IMR-90 (cell line): ENCODE results near the gene ELMO1. TPM values are rescaled to one million over a fixed set of nuclear protein-coding genes. Genes with fewer than 3 reads are reported as not detected.

Source experiments
- ATAC-seq: fragments of 200-7000 bp; cut with Tn5 transposase; 2 replicates; pipeline ENCODE4 v1.9.1; 2020; ENCODE audit warnings: low read depth, mild to moderate bottlenecking, moderate library complexity
- BruUV-seq: library from RNA; stranded (reverse); fragments of 400-500 nt; replicated peaks from 2 replicates; lab custom pipeline; 2021; lab: Mats Ljungman, UMichigan
- CTCF ChIA-PET: fragments of 300-600 bp; formaldehyde crosslinking; extraction: SDS; loops from one replicate; lab custom pipeline; 2021; ENCODE audit warnings: antibody characterized with exemption; lab: Yijun Ruan, JAX
- POLR2A ChIA-PET: fragments of 300-600 bp; sonication (Branson Sonifier 250); formaldehyde crosslinking; loops from one replicate; lab custom pipeline; 2022; ENCODE audit warnings: antibody characterized with exemption; ENCODE audit not compliant: unreplicated experiment; lab: Charles Lee
- DNase-seq: peaks from one replicate; pipeline ENCODE4 v3.0.0; 2013
- H2AFZ ChIP-seq: replicated peaks from 2 replicates; pipeline ENCODE3; 2013; ENCODE audit warnings: low read length, mild to moderate bottlenecking; ENCODE audit not compliant: poor library complexity
- H2AK5ac ChIP-seq: 2 replicates; pipeline ENCODE4 v1.6.1; 2013; ENCODE audit warnings: low read depth, low read length, inconsistent platforms
- H2AK9ac ChIP-seq: replicated peaks from 2 replicates; pipeline ENCODE3; 2013; ENCODE audit warnings: mild to moderate bottlenecking, low read depth, low read length, moderate library complexity; ENCODE audit not compliant: poor library complexity
- H2BK120ac ChIP-seq: 2 replicates; pipeline ENCODE4 v1.6.1; 2013; ENCODE audit warnings: low read depth, low read length, inconsistent platforms
- H2BK15ac ChIP-seq: 3 replicates; pipeline ENCODE4 v1.6.1; 2013; ENCODE audit warnings: low read depth, low read length, inconsistent platforms
- H2BK20ac ChIP-seq: 2 replicates; pipeline ENCODE4 v1.6.1; 2013; ENCODE audit warnings: low read depth, mild to moderate bottlenecking, inconsistent platforms, low read length, moderate library complexity
- H2BK5ac ChIP-seq: 2 replicates; pipeline ENCODE4 v1.6.1; 2013; ENCODE audit warnings: mild to moderate bottlenecking, low read depth, low read length, inconsistent platforms; ENCODE audit not compliant: poor library complexity, severe bottlenecking
- H3K14ac ChIP-seq: replicated peaks from 2 replicates; pipeline ENCODE4 v1.6.1; 2013; ENCODE audit warnings: low read depth, low read length, inconsistent platforms
- H3K18ac ChIP-seq: 2 replicates; pipeline ENCODE4 v1.6.1; 2013; ENCODE audit warnings: low read depth, low read length, control low read depth
- H3K23ac ChIP-seq: 2 replicates; pipeline ENCODE4 v1.6.1; 2013; ENCODE audit warnings: low read depth, low read length, inconsistent platforms
- H3K27ac ChIP-seq: 2 replicates; pipeline ENCODE4 v1.5.1; 2013; ENCODE audit warnings: mild to moderate bottlenecking, control low read depth, low read length; ENCODE audit not compliant: insufficient read depth
- H3K27me3 ChIP-seq: 2 replicates; pipeline ENCODE4 v1.6.1; 2013; ENCODE audit warnings: low read length; ENCODE audit not compliant: control insufficient read depth, insufficient read depth
- H3K36me3 ChIP-seq: 2 replicates; pipeline ENCODE4 v1.6.1; 2013; ENCODE audit warnings: low read length, mixed read lengths; ENCODE audit not compliant: control insufficient read depth, insufficient read depth
- H3K4ac ChIP-seq: 2 replicates; pipeline ENCODE4 v1.6.1; 2013; ENCODE audit warnings: low read depth, low read length, inconsistent platforms
- H3K4me1 ChIP-seq: 2 replicates; pipeline ENCODE4 v1.6.1; 2013; ENCODE audit warnings: low read length, mixed read lengths; ENCODE audit not compliant: control insufficient read depth, insufficient read depth
- H3K4me2 ChIP-seq: 2 replicates; pipeline ENCODE4 v1.6.1; 2013; ENCODE audit warnings: low read depth, mild to moderate bottlenecking, control low read depth, low read length, moderate library complexity
- H3K4me3 ChIP-seq: 2 replicates; pipeline ENCODE4 v1.5.1; 2013; ENCODE audit warnings: low read depth, mild to moderate bottlenecking, control low read depth, low read length, moderate library complexity; ENCODE audit not compliant: insufficient read depth
- H3K56ac ChIP-seq: 2 replicates; pipeline ENCODE4 v1.6.1; 2013; ENCODE audit warnings: low read length, inconsistent platforms; ENCODE audit not compliant: insufficient read depth; ENCODE audit errors: extremely low read depth
- H3K79me1 ChIP-seq, 2 experiments: 2 replicates each; pipeline ENCODE4 v1.6.1; 2013; ENCODE audit warnings: low read length in 2 of 2, inconsistent platforms in 1 of 2, low read depth in 1 of 2
- H3K9ac ChIP-seq: 2 replicates; pipeline ENCODE4 v1.6.1; 2013; ENCODE audit warnings: low read depth, low read length, control low read depth
- H3K9me1 ChIP-seq: 2 replicates; pipeline ENCODE4 v1.6.1; 2013; ENCODE audit warnings: low read length, inconsistent platforms; ENCODE audit not compliant: insufficient read depth
- H3K9me3 ChIP-seq: 2 replicates; pipeline ENCODE4 v1.6.1; 2013; ENCODE audit warnings: low read length; ENCODE audit not compliant: control insufficient read depth, insufficient read depth
- H4K20me1 ChIP-seq: 2 replicates; pipeline ENCODE4 v1.6.1; 2013; ENCODE audit warnings: low read length, inconsistent platforms; ENCODE audit not compliant: insufficient read depth
- H4K5ac ChIP-seq: 2 replicates; pipeline ENCODE4 v1.6.1; 2013; ENCODE audit warnings: mild to moderate bottlenecking, low read depth, low read length, control low read depth
- H4K8ac ChIP-seq, 2 experiments: 2 replicates each; pipeline ENCODE4 v1.6.1; 2013; ENCODE audit warnings: low read depth in 2 of 2, low read length in 2 of 2, control low read depth in 1 of 2, inconsistent platforms in 1 of 2
- H4K91ac ChIP-seq: 2 replicates; pipeline ENCODE4 v1.6.1; 2013; ENCODE audit warnings: low read depth, low read length, inconsistent platforms; ENCODE audit not compliant: insufficient read depth
- FOS ChIP-seq: fragments of 150-350 bp; IDR thresholded peaks from 2 replicates; pipeline ENCODE4 v1.6.1; 2016; ENCODE audit warnings: low read depth, low read length
- MXI1 ChIP-seq: IDR thresholded peaks from 2 replicates; pipeline ENCODE4 v1.6.1; 2012; ENCODE audit warnings: low read depth, mild to moderate bottlenecking, low read length, moderate library complexity, borderline replicate concordance
- WGBS, 2 experiments: methylation state at CpG; one replicate each; pipeline versions ENCODE4 v1.1.5 to v1.1.7; 2013; ENCODE audit warnings: missing lambda C conversion rate in 2 of 2; ENCODE audit not compliant: insufficient read length in 1 of 2; ENCODE audit errors: extremely low coverage in 2 of 2; 5-methylcytosine and 5-hydroxymethylcytosine counted together
- dilution Hi-C: fragments of 300-500 bp; cut with HindIII; formaldehyde crosslinking; loops from one replicate; pipeline ENCODE4 v1.14.3; 2018; ENCODE audit warnings: low sequenced_read_pairs; ENCODE audit not compliant: unreplicated experiment
- in situ Hi-C: fragments of 300-500 bp; cut with MboI; formaldehyde crosslinking; loops from 3 replicates; pipeline ENCODE4 v1.14.3; 2019; ENCODE audit warnings: low sequenced_read_pairs, inconsistent platforms, mixed read lengths
- intact Hi-C: fragments of 100-400 bp; cut with micrococcal nuclease; formaldehyde crosslinking; loops from 2 replicates; pipeline ENCODE4 v1.10.0; 2022
- polyA plus RNA-seq, 3 experiments: library from polyadenylated mRNA; depleted of rRNA; stranded (reverse); fragments of >200 nt; gene quantifications; 2 replicates each; pipeline ENCODE4 v1.2.3, GENCODE V29; 2012; ENCODE audit warnings: low replicate concordance in 1 of 3
- total RNA-seq: library from RNA; depleted of rRNA; stranded (reverse); fragments of >200 nt; gene quantifications from 2 replicates; pipeline ENCODE4 v1.2.3, GENCODE V29; 2012

ELMO1 gene
- total and polyA plus RNA-seq, 2 of the 4 experiments (the other 2 are of a cell fraction): 0.03 TPM; not detected in 1

DNA sequence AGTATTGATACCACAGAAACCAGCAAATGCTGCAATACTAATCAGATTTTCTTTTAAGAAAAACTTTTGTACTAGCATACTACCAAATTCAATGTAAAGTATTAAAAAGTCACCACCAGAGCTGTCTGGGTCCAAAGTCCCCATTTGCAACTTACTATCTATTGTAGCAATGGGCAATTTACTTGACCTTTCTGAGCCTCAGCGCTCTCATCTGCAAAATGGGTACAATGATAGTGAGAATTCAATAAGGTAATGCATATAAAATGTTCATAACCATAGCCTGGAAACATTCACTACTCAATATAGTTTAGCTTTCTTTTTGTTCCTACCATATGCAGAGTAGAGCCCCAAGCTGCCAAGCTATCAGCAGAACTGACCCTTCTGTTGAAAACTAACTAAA, 337.2 kb downstream of the ELMO1 start:
- no peak for ATAC-seq
- TF ChIP-seq MXI1: no peak
- no peak for TF ChIP-seq FOS
- Histone ChIP-seq H3K23ac (no peak overlapping the region), H2AK9ac (no peak overlapping the region), H2AK5ac (no peak overlapping the region), H3K9me1 (no peaks in the 10 kb centered on the region), H3K36me3 (no peaks in the 10 kb centered on the region), H2BK120ac (no peak overlapping the region), H3K27ac (no peak overlapping the region), H3K4me2 (no peak overlapping the region), H2BK5ac (no peak overlapping the region), H2BK15ac (no peak overlapping the region), H3K56ac (no peak overlapping the region), H3K9me3 (peaks cover 2% of the 10 kb centered on the region; the same call in 1 of the 2 replicates), H2AFZ (no peak overlapping the region), H3K14ac (no peak overlapping the region), H3K18ac (no peak overlapping the region), H4K91ac (no peak overlapping the region), H3K27me3 (no peaks in the 10 kb centered on the region), H4K8ac (no peak overlapping the region), H3K4me1 (peaks cover 7% of the 10 kb centered on the region), H4K20me1 (no peaks in the 10 kb centered on the region), H3K4me3 (no peak overlapping the region), H3K9ac (no peak overlapping the region), H3K79me1 (no peaks in the 10 kb centered on the region), H2BK20ac (no peak overlapping the region), H3K4ac (no peak overlapping the region), H4K5ac (no peak overlapping the region)
- dilution Hi-C loops: no loop called here
- no TSS peak for BruUV-seq
- ChIA-PET POLR2A (no interaction called here), CTCF (no interaction called here)
- no CpG with 5 or more reads among the region's 1 CpG for WGBS, 2 experiments
- DNase-seq: no peak
- in situ Hi-C loops: no loop called here
- intact Hi-C loops: no loop called here
